Ramos (cell line): ENCODE measurements around the gene MOV10.

ENCODE experiments used
- in situ Hi-C: fragments of 300-500 bp; cut with MboI; formaldehyde crosslinking; loops from one replicate; pipeline ENCODE4 v1.14.3; 2022; ENCODE audit warnings: low sequenced_read_pairs; ENCODE audit not compliant: unreplicated experiment

Gene MOV10

GRCh38 chr1:112674986-112675727 lies 698 bp downstream of the MOV10 start:
- in situ Hi-C loops: no loop called here

- in situ Hi-C loops: no loop called here
Observed at GRCh38 chr1:112675728-112676381, 1.4 kb downstream of the MOV10 start.

GRCh38 chr1:112676543-112676942 lies 2.1 kb downstream of the MOV10 start:
- in situ Hi-C loops: no loop called here

GRCh38 chr1:112677501-112677900 lies 3.0 kb downstream of the MOV10 start:
- in situ Hi-C loops: no loop called here

GRCh38 chr1:112678605-112679004 lies 4.1 kb downstream of the MOV10 start:
- in situ Hi-C loops: no loop called here

- in situ Hi-C loops: no loop called here
Observed at GRCh38 chr1:112685913-112686312, 11.5 kb downstream of the MOV10 start.

- in situ Hi-C loops: no loop called here
Observed at GRCh38 chr1:112686417-112686816, 12.0 kb downstream of the MOV10 start.

GRCh38 chr1:112686835-112687234 lies 12.4 kb downstream of the MOV10 start:
- in situ Hi-C loops: no loop called here

- in situ Hi-C loops: no loop called here
Observed at GRCh38 chr1:112687361-112687760, 12.9 kb downstream of the MOV10 start.

GRCh38 chr1:112687785-112688496 lies 13.5 kb downstream of the MOV10 start:
- in situ Hi-C loops: no loop called here

- in situ Hi-C loops: no loop called here
Observed at GRCh38 chr1:112688781-112689193, 14.3 kb downstream of the MOV10 start.

GRCh38 chr1:112689196-112689841 lies 14.9 kb downstream of the MOV10 start:
- in situ Hi-C loops: no loop called here

GRCh38 chr1:112689842-112690237 lies 15.4 kb downstream of the MOV10 start:
- in situ Hi-C loops: no loop called here

GRCh38 chr1:112692681-112693080 lies 18.2 kb downstream of the MOV10 start:
- in situ Hi-C loops: no loop called here

- in situ Hi-C loops: no loop called here
Observed at GRCh38 chr1:112693821-112694220, 19.4 kb downstream of the MOV10 start.

GRCh38 chr1:112694363-112694929 lies 20.0 kb downstream of the MOV10 start:
- in situ Hi-C loops: no loop called here

- in situ Hi-C loops: no loop called here
Observed at GRCh38 chr1:112695276-112695675, 20.8 kb downstream of the MOV10 start.

- in situ Hi-C loops: no loop called here
Observed at GRCh38 chr1:112696578-112697314, 22.3 kb downstream of the MOV10 start.

GRCh38 chr1:112697781-112698201 lies 23.3 kb downstream of the MOV10 start:
- in situ Hi-C loops: no loop called here
